GM19043 (cell line): ENCODE results near the gene HSFX4.
A peak's percentile ranks its signal among the peaks of the same experiment; 100 is the strongest.
"Not testable (repeated sequence)": the region's sequence is repeated elsewhere in the genome, so short reads cannot be mapped to it uniquely, and the experiment has no call there.

ENCODE experiments used
- ATAC-seq: cut with Tn5 transposase; IDR thresholded peaks from one replicate; pipeline ENCODE4 v1.9.1; 2021; ENCODE audit warnings: low read depth; ENCODE audit not compliant: unreplicated experiment

The HSFX4 gene

DNA sequence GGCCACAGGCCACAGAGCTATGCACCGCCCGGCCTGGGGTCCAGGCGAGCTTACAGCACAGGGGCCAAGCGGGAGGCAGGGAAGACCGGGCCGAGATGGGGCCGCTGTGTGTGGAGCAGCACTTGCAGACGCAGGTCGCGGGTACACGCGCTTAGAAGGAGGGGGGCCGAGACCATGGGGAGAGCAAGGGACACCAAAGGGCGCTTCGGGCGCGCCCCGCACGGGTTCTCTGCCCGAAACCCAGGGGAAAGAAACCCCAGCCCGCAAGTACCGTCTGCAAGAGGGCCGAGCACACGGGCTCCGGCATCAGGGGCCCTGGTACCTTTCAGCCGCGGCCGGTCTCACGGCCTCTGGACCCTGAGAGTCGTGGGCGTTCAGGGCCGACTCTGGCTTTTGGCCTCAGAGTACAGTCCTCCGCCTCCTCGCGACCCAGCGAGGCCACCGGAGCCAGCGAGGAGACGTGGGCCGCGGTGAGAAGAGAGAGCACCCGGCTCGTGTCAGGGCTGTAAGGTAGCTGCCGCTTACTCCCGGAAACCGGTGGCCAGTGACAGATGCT lies 8.6 kb downstream of the HSFX4 start:
- peak; percentile 0 for ATAC-seq

DNA sequence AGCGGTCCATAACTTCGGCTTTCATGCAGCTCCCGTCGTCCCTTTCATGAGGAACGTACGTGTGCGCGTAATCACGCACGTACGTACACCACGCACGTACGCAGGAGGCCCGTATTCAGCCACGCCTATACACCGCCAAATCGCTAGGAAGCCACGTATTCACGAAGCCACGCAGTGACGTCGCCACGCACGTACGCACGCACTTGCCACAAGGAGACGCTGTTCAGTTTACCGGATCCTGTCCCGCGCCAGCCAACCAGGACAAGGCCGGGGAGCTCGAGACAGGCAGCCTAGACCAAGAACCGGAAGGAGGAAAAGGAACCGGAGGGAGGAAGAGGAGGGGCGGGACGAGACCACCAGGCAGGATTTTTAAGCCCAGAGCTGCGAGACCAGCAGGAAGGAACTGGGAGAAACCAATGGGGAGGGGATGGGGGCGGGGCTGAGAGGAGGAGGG lies 9.1 kb downstream of the HSFX4 start, which contains the start of gene EOLA2:
Gene EOLA2 (minus strand): TSS at position 65 of the 454 bp plus-strand sequence. CDS start 4,617 bp downstream, outside the sequence.
- peak; percentile 65 for ATAC-seq

- ATAC-seq = no peak
Measured at GRCh38 chrX:149938881-149939654, 9.7 kb downstream of the HSFX4 start.

DNA sequence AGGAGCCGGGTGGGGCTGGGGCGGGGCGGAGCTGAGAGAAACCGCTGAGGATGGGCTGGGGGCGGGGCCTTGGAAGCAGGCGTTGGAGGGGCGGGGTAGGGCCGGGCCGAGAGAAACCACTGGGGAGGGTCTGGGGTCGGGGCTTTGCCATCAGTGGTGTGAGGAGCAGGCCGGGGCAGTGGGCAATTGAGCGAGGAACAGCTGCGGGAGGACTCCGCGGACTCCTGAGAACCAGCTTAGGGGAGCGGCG lies 10.2 kb downstream of the HSFX4 start:
- no peak for ATAC-seq

GRCh38 chrX:149939905-149940673 lies 10.7 kb downstream of the HSFX4 start:
- peak; percentile 44 for ATAC-seq

GRCh38 chrX:149940674-149941024 lies 11.3 kb downstream of the HSFX4 start:
- not testable (repeated sequence) for ATAC-seq

- not testable (repeated sequence) for ATAC-seq
Measured at GRCh38 chrX:149945087-149945670, 15.8 kb downstream of the HSFX4 start.

GRCh38 chrX:149945820-149946219 lies 16.4 kb downstream of the HSFX4 start:
- not testable (repeated sequence) for ATAC-seq

DNA sequence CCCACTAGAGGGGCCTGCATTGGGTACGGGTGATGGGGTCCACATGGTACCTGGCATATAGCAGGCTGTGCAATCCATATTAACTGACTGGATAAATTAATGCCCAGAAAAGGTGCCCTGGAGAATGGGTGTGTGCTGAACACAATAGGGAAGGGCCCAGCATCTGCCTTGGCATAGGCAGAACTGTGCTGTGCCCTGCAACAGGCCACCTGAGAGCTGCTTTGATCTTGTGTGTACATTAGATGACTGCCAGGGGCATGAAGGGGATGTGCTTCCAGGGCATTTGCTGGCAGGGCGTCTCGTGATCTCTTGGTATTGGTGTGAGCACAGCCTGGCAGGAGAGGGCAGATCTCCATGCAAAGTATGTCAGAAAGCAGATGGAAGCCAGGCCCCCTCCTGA lies 17.6 kb downstream of the HSFX4 start:
- ATAC-seq = not testable (repeated sequence)

- ATAC-seq = no peak
Measured at GRCh38 chrX:149948016-149948415, 18.6 kb downstream of the HSFX4 start.

DNA sequence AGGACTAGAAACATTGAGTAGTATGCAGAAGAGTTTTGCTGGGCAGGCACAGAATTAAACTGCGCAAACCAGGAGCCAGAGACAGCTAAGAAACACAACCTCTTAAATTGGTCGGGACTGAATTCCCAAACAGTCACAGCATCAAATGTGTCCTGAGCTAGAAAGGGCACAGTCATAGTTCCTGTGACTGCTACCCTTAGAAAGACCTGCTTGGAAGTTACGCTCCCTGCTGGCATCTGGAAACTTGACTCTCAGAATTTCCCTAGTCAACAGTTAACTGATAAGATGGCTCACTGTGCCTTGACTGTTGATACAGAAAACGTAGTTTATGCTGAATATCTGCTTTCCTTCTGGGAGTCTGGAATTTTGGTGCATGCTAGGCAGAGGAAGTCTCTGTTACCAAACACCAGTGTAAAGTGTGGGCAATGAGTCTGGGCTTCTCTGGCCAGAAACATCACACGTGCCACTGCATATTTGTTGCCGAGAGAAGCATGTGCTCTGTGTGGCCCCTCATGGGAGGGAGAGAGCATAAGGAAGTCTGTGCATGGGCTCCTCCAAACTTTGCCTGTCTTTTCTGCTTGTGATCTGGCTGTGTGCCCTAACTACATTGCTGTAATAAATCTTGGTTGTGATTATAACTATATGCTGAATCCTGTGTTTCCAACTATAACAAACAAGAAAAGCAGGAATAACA lies 20.5 kb downstream of the HSFX4 start:
- no peak for ATAC-seq

DNA sequence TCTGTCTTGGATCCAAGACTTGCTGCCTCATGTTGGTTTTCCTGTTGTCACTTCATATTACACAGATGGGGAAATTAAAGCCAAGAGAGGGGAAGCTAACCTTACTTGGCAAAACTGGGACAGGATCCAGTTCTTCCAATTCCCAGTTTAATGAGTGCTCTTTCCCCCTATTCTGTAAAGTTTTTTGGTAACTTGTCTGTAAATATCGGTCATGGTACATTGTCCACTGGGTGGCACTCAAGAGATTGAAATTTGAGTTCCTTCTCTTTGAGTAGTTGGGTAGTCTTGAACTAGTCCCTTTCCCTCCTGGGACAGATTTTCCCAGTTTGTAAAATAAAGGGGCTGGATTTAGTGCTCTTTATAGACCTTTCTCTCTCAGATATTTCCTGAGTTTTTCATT lies 21.3 kb downstream of the HSFX4 start:
- ATAC-seq = no peak

DNA sequence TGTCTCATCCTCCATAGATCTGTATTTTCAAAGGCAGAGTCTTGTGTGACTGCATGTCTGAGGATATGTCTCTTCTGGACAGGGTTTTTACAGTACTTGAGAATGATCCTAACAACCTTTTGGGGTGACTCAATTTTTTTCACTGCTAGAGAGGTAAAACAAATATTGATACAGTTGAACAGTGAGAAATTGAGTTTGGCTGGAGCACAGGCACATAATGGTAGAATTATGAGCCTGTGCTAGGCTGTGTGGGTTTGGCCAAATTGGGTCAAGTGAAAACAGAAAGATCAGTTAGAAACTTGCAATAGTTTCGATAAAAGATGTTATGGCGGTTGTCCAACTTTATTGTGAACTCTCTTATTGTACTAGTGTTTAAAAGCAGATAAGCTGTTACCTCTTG lies 32.2 kb downstream of the HSFX4 start:
- no peak for ATAC-seq

- no peak for ATAC-seq
Measured at GRCh38 chrX:149962010-149962409, 32.6 kb downstream of the HSFX4 start.

DNA sequence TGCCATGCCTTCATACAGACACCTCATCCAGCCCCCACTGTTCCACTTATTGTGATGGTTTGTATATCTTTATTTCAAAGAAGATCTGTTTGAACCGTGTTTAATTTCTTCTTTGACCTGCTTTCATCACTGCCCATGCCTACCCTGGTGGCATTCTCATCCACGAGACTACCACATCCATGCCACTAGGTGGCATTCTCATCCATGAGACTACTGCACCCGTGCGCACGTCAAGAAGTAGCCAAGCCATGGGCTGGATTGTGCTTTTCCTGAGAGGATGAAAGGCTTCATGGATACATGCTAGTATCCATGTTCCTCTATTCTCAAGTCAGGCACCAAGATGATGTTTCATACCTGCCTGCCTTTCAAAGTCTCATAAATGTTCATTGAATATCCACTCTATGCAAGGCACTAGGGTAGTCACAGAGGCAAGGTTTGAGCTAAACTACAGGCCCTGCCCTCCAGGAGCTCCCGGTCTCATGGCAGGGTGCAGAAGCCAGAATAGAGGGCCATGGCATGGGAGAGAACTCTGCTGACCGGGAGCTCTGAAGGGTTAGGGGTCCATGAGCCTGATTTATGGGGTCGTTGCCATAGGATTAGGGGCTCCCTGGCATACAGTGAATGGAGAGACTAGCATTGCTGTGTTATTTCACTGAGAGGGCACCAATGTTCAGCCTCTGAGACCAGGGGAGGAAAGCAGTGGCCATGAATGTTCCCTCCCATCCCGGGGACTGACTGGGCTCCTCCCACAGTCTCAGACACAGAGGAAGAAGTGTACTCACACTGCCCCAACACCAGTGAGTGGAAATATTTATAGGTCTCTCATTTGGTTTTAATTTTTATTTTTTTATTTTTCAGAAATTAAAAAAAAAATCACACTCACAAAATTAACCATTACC lies 33.7 kb downstream of the HSFX4 start:
- ATAC-seq = peak; percentile 66

DNA sequence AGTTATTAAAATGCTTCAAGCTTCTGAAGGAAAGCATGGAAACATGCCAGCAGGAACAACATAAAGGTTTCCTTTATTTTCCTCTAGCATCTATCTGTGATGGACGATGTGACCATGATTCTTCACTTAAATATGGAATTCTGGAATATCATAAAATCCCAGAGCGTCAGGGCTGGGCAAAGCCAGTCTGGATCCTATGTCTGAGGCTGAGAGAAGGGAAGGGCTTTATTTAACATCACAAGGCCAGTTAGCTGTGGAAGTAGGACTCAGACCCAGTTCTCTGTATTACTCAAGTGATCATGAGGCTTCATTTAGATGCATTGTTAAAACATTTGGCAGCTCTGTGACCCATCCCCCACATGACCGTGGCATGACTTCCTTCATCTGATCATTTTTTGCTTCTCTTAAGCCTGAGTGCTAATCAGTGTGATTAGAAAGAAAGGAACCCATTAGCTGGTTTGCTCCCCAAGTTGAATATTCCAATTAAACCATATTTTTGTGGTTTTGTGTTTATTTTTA lies 49.8 kb downstream of the HSFX4 start:
- ATAC-seq = peak; percentile 59
